ENCODE results near the gene ACACA. TPM values are rescaled to one million over a fixed set of nuclear protein-coding genes. Genes with fewer than 3 reads are reported as not detected.
A peak's percentile ranks its signal among the peaks of the same experiment; 100 is the strongest.

The ACACA gene
- total RNA-seq, 4 donors from 2014 or later = 40.5 to 64.1 (median 51.8) TPM

DNA sequence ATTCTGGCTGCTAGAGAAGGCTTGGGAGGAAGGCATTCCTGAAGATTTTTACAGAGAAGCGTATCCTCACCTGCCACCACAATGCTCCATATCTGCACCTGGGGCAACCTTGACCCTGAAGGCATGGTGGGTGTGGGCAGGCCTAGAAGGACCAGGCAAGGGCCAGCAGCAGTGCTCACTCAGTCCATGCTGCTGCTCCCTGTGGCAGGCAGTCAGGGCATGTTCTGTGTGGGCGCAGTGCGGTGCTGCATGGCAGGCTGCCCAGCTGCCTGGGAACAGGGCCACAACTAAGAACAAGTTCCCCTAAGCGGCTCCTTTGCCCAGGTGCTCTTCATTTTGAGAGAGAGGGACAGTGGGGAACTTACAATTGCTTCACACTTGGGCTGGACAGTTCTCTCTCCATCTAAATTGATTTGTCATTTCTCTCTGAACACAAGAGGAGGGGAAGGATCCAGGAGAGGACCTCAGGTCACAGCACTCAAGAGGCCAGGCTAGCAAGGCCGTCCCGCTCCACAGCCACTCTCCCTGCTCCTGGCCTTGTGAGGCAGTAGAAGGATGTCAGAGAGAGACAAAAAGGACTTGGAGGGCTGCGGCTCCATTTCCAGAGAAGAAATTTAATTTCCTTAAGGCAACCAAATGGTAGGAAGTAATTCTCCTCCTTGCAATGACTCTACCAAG lies 299.1 kb downstream of the ACACA start:
- ATAC-seq = peak; percentile 74
- Histone ChIP-seq H3K27ac (peak overlapping the region in 2 of 4 donors; percentile 11 to 32), H3K9me3 (no peaks in the 10 kb centered on the region), H3K36me3 (peaks cover 0 to 70% of the 10 kb centered on the region in 2 donors), H3K27me3 (no peaks in the 10 kb centered on the region), H3K4me3 (no peak overlapping the region), H3K4me1 (peaks cover 0 to 16% (median 0%) of the 10 kb centered on the region in 3 donors)
- 48% methylated on average over 6 of the region's 7 CpGs; no CpG with 5 or more reads in 1 of the 2 donors for WGBS, 2 donors (ENCODE audit: low coverage in 1 of 2)
- TF ChIP-seq EP300 (IDR thresholded peaks at IDR 0.05) (no peak), POLR2AphosphoS5 (IDR thresholded peaks at IDR 0.05) (no peak), POLR2A (IDR thresholded peaks at IDR 0.05) (no peak)
- TF ChIP-seq, protein P1, sequence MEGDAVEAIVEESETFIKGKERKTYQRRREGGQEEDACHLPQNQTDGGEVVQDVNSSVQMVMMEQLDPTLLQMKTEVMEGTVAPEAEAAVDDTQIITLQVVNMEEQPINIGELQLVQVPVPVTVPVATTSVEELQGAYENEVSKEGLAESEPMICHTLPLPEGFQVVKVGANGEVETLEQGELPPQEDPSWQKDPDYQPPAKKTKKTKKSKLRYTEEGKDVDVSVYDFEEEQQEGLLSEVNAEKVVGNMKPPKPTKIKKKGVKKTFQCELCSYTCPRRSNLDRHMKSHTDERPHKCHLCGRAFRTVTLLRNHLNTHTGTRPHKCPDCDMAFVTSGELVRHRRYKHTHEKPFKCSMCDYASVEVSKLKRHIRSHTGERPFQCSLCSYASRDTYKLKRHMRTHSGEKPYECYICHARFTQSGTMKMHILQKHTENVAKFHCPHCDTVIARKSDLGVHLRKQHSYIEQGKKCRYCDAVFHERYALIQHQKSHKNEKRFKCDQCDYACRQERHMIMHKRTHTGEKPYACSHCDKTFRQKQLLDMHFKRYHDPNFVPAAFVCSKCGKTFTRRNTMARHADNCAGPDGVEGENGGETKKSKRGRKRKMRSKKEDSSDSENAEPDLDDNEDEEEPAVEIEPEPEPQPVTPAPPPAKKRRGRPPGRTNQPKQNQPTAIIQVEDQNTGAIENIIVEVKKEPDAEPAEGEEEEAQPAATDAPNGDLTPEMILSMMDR (IDR thresholded peaks at IDR 0.05) = no peak

DNA sequence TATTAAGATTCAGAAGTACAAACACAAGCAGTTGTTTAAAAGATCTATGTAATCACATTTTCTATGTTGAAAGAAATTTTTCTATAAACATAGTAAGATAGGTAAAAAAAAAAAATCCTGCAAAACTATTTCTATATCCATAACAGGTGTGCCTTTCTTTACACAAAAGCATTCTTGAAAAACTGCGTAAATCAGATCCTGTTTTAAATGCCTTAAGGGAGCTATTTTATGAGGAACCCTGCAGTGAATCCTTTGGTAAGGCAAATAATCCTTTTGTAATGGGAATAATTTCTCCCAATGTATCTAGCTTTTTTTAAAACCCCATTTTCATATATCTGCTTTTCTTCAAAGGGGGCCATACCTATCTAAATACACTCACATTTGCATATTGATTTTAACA lies 300.6 kb downstream of the ACACA start:
- Histone ChIP-seq H3K36me3 (peaks cover 0 to 70% of the 10 kb centered on the region in 2 donors), H3K27me3 (no peaks in the 10 kb centered on the region), H3K4me1 (peaks cover 0 to 16% (median 0%) of the 10 kb centered on the region in 3 donors), H3K4me3 (no peak overlapping the region), H3K9me3 (no peaks in the 10 kb centered on the region), H3K27ac (no peak overlapping the region)
- TF ChIP-seq EP300 (IDR thresholded peaks at IDR 0.05) (no peak), POLR2AphosphoS5 (IDR thresholded peaks at IDR 0.05) (no peak), POLR2A (IDR thresholded peaks at IDR 0.05) (no peak)
- TF ChIP-seq, protein P1 (IDR thresholded peaks at IDR 0.05) = no peak
- 93 to 97% methylated on average over 1 of the region's 1 CpG for WGBS, 2 donors (ENCODE audit: low coverage in 1 of 2)
- no peak for ATAC-seq

DNA sequence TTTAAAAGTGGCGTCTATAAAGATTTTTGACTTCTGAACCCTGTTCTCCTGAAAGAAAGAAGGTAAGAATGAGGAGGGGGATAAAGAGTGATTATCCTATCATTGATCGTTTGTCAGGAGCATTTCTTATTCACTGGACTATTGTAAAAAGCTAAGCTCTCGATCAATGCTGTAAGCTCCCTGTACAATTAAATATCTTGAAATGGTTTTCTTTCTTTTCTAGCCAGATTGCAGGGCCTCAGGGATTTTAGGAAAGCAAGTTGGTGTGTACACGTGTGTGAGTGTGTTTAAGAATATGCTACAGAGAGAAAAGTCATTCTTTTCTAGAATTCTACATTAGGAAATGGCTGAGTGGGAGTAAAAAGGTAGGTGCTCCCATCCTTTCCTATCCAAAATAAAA lies 303.4 kb downstream of the ACACA start:
- ATAC-seq = no peak
- Histone ChIP-seq H3K27me3 (no peaks in the 10 kb centered on the region), H3K27ac (no peak overlapping the region), H3K9me3 (no peaks in the 10 kb centered on the region), H3K4me3 (no peak overlapping the region), H3K4me1 (peaks cover 0 to 16% (median 0%) of the 10 kb centered on the region in 3 donors), H3K36me3 (peaks cover 0 to 59% of the 10 kb centered on the region in 2 donors)
- TF ChIP-seq POLR2AphosphoS5 (IDR thresholded peaks at IDR 0.05) (no peak), POLR2A (IDR thresholded peaks at IDR 0.05) (no peak), EP300 (IDR thresholded peaks at IDR 0.05) (no peak)
- TF ChIP-seq, protein P1 (IDR thresholded peaks at IDR 0.05) = no peak
- 89 to 96% methylated on average over 4 of the region's 4 CpGs for WGBS, 2 donors (ENCODE audit: low coverage in 1 of 2)

DNA sequence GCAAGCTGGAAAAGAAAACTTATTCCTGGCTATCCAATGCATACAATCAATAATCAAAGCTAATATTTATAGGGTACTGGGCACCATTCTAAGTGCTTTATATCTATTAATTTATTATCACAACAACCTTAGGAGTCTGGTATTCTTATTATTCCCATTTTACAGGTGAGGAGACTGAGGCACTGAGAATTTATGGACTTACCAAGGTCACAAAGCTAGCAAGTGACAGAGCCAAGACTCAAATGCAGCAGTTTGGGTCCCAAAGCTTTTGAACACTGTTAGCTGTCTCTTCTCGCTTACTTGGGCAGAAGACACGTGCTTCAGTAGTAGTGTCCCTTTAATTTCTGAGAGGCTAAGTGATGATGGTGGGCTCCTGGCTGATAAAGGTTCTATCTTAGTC lies 305.3 kb downstream of the ACACA start:
- no peak overlapping the region for H3K27ac ChIP-seq
- no peaks in the 10 kb centered on the region for H3K9me3 ChIP-seq
- peaks cover 0 to 71% of the 10 kb centered on the region in 2 donors for H3K36me3 ChIP-seq
- 88% methylated on average over 2 of the region's 2 CpGs; no CpG with 5 or more reads in 1 of the 2 donors for WGBS, 2 donors (ENCODE audit: low coverage in 1 of 2)
- ATAC-seq = no peak
- no peaks in the 10 kb centered on the region for H3K4me1 ChIP-seq
- TF ChIP-seq POLR2A (IDR thresholded peaks at IDR 0.05) = no peak
- H3K27me3 ChIP-seq = no peaks in the 10 kb centered on the region
- H3K4me3 ChIP-seq = no peak overlapping the region

DNA sequence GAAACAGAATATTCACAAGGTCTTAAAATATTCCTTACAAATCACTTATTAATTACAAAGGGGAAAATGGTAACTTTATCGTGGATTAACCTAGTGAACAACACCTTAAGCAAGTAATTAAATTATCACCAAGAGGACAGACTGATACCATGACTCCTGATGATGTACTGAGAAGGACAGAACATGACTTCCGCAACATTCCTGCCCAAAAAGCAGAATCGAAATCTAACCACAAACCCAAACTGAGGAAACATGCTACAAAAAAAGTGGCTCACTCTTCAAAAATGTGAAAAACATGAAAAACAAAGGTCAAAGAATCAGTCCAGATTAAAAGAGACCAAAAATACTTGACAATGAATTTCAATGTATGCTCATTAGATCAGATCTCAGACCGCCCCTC lies 306.4 kb downstream of the ACACA start:
- Histone ChIP-seq H3K36me3 (peaks cover 0 to 79% of the 10 kb centered on the region in 2 donors), H3K27ac (no peak overlapping the region), H3K27me3 (no peaks in the 10 kb centered on the region), H3K4me1 (no peaks in the 10 kb centered on the region), H3K9me3 (no peaks in the 10 kb centered on the region), H3K4me3 (no peak overlapping the region)
- TF ChIP-seq, protein P1 (IDR thresholded peaks at IDR 0.05) = no peak
- TF ChIP-seq POLR2AphosphoS5 (IDR thresholded peaks at IDR 0.05) (no peak), POLR2A (IDR thresholded peaks at IDR 0.05) (no peak), EP300 (IDR thresholded peaks at IDR 0.05) (no peak)
- whole genome bisulfite sequencing, 2 donors (ENCODE audit: low coverage in 1 of 2) = 88 to 97% methylated on average over 4 of the region's 4 CpGs
- ATAC-seq = no peak
